Astrocyte (in vitro differentiated cells and primary cell): Measurements from ENCODE around the gene DUSP10.

Experiments
- EZH2 ChIP-seq: IDR thresholded peaks from 2 replicates; pipeline ENCODE4 v1.6.1; 2012; ENCODE audit warnings: mild to moderate bottlenecking, low read length, inconsistent platforms; ENCODE audit not compliant: insufficient read depth
- TF ChIP-seq, protein P1 (sequence below): IDR thresholded peaks from 2 replicates; pipeline ENCODE4 v1.5.1; 2011; ENCODE audit warnings: low read depth, mild to moderate bottlenecking, inconsistent platforms, low read length, moderate library complexity; ENCODE audit not compliant: insufficient read depth

DNA sequence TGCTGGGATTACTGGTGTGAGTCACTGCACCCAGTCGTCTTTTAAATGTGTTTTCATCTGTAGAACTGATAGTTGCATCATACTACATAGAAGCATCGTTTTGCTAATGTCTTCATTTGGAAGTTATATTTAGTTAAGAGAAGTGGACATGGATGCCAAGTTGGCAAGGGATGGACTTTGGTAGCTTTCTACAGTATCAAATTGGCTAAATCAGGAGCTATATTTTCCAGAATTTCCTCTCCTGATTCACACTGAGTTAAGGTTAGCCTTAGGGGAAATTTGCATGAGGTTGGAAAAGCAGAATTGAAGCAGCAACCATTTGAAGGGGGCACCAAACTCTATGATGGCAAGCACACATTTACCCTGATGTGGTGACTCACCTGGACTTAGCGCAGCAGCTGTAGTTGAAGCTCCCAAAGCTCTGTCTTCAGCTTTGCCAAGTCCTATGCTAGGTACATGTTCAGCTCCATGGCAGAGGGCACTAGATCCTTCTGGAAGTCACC lies 43.9 kb downstream of the DUSP10 start:
- TF ChIP-seq EZH2 = no peak
- TF ChIP-seq, protein P1, sequence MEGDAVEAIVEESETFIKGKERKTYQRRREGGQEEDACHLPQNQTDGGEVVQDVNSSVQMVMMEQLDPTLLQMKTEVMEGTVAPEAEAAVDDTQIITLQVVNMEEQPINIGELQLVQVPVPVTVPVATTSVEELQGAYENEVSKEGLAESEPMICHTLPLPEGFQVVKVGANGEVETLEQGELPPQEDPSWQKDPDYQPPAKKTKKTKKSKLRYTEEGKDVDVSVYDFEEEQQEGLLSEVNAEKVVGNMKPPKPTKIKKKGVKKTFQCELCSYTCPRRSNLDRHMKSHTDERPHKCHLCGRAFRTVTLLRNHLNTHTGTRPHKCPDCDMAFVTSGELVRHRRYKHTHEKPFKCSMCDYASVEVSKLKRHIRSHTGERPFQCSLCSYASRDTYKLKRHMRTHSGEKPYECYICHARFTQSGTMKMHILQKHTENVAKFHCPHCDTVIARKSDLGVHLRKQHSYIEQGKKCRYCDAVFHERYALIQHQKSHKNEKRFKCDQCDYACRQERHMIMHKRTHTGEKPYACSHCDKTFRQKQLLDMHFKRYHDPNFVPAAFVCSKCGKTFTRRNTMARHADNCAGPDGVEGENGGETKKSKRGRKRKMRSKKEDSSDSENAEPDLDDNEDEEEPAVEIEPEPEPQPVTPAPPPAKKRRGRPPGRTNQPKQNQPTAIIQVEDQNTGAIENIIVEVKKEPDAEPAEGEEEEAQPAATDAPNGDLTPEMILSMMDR = no peak
